GM19397 (cell line): ENCODE data around the gene UGT1A6.
"Not testable (repeated sequence)": the region's sequence is repeated elsewhere in the genome, so short reads cannot be mapped to it uniquely, and the experiment has no call there.

Experiments
- ATAC-seq: cut with Tn5 transposase; IDR thresholded peaks from one replicate; pipeline ENCODE4 v1.9.1; 2021; ENCODE audit warnings: mild to moderate bottlenecking, moderate library complexity; ENCODE audit not compliant: unreplicated experiment

The UGT1A6 gene

DNA sequence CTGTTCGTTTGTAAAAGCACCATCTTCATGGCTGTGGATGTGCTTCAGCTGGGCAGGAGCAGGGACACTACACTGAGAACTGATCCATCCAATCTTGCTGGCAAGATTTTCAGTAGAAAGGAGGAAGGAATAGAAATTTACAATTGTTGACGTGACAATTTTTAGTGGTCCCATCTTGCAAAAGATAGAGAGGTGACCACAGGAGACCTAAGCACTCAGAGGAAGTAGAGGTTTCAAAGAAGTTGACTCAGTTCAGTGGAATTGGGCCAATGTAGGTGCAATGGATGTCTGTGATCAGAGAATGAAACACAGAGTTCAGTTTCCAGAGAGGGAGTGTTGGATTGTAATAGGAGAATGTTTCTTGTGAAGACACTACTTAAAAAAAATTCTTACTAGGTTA lies 21.4 kb downstream of the UGT1A6 start:
- no peak for ATAC-seq

DNA sequence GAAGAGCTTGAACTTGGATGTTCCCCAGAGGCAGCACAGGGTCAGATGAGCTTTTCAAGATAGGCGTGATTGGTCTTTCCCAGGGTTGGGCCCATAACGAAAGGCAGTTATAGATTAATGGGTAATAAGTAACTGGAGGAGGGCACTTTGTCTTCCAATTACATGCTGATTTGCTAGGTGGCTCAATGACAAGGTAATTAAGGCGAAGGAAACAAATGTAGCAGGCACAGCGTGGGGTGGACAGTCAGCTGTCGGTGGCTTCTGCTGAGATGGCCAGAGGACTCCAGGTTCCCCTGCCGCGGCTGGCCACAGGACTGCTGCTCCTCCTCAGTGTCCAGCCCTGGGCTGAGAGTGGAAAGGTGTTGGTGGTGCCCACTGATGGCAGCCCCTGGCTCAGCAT lies 25.9 kb downstream of the UGT1A6 start, which contains the start of gene UGT1A4:
Gene UGT1A4, plus strand, starts transcription at position 185 of the 400 bp plus-strand sequence. Its CDS starts 85 bp downstream, at position 270.
- ATAC-seq, result no peak

DNA sequence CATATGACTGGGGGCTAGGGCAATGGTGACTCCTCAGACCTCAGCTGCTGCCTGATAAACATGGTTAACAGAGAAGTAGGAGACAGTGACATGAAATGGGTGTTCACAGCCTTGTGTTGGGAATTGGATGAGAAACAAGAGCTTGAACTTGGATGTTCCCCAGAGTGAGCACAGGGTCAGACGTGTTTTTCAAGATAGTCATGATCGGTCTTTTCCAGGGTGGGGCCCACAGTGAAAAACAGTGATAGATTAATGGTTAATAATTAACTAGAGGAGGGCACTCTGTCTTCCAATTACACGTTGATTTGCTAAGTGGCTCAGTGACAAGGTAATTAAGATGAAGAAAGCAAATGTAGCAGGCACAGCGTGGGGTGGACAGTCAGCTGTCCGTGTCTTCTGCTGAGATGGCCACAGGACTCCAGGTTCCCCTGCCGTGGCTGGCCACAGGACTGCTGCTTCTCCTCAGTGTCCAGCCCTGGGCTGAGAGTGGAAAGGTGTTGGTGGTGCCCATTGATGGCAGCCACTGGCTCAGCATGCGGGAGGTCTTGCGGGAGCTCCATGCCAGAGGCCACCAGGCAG lies 36.1 kb downstream of the UGT1A6 start, which contains the start of gene UGT1A3:
Gene UGT1A3, plus strand, starts transcription at position 320 of the 579 bp plus-strand sequence. Its CDS starts 85 bp downstream, at position 405.
- ATAC-seq, result no peak

DNA sequence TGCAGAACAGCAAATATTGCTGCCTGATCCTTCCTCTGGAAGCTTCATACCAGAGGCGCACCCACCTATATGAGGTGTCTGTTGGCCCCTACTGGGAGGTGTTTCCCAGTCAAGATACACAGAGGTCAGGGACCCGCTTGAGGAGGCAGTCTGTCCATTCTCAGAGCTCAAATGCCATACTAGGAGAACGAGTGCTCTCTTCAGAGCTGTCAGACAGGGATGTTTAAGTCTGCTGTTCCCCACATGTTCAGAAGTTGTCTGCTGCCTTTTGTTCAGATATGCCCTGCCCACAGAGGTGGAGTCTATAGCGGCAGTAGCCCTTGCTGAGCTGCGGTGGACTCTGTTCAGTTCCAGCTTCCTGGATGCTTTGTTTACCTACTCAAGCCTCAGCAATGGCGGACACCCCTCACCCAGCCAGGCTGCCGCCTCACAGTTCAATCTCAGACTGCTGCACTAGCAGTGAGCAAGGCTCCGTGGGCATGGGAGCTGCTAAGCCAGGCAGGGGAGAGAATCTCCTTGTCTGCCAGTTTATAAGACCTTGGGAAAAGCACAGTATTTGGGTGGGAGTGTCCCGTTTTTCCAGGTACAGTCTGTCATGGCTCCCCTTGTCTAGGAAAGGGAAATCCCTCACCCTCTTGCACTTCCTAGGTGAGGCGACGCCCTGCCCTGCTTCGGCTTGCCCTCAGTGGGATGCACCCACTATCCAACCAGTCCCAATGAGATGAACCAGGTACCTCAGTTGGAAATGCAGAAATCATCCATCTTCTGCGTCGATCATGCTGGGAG lies 44.4 kb downstream of the UGT1A6 start:
- ATAC-seq, result not testable (repeated sequence)

DNA sequence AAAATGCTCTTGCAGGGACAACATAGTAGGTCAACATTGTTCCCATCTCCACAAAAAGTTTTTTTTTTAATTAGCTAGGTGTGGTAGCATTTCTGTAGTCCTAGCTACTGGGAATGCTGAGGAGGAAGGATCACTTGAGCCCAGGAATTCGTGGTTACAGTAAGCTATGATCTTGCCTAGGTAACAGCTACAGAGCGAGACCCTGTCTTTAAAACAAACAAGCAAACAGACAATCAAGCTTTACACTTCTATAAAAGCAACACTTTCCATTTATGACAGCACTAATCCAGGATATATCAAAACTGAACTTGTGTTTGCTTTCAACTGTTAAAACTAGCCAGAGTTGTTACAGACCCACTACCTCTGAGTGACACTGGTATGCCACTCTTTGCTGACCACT lies 48.2 kb downstream of the UGT1A6 start:
- no peak for ATAC-seq

DNA sequence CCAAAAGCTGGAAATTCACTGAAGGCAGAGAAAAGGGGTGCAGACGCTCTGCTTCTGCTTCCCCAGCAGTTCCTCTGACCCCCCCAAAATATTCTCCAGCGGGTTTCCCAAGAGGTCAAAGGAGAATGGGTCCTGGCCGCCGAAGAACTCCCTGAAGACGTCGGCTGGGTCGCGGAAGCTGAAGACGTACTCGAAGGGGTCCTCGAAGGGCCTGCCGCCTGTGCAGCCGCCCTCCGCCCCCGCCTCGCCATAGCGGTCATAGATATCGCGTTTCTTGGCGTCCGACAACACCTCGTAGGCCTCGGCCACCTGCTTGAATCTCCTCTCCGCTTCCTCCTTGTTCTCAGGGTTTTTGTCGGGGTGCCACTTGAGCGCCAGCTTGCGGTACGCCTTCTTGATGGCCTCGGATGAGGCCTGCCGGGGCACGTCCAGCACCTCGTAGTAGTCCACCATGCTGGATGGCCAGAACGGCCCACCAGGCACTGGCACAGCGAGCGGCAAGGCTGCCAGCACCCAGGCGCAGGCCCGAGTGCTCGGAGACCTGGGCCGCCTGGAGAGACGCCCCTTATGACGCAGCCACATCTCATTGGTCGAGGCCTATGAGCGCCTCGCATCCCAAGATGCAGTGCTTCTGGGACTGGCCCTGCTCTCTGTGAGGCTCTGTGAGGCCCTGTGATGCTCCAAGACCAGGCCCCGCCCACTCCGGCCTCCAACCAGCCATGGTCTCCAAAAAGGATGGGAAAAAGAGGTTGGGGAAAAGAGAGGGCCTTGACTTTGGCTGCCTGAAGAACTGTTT lies 51.0 kb downstream of the UGT1A6 start:
- no peak for ATAC-seq

DNA sequence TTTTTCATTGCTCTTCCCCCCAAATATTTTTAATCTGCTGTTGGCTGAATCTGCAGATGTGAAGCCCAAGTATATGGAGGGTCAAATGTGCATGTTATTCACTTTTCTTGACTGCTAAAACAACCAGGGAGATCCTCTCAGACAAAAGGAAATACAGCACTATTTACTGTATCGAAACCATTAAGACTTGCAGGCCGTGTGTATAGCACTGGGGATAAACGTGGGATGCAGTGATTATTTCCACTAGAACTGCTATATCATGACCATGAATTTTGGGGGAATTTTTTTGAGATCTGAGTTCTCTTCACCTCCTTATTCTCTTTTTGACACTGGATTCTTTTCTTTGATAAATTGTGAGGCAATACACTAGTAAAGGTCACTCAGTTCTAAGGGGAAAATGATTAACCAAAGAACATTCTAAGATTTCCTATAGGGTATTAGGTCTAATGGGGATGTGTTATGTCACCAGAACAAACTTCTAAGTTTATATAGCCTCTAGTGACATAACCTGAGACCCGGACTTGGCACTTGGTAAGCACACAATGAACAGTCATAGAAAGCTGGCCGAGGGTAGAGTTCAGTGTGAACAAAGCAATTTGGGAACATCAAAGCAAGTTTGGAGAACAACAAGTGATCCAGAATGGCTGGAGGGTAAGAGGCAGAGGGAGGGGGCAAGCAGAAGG lies 52.5 kb downstream of the UGT1A6 start:
- ATAC-seq, result no peak

- ATAC-seq, result not testable (repeated sequence)
Measured at GRCh38 chr2:233745838-233746237, 53.1 kb downstream of the UGT1A6 start.

DNA sequence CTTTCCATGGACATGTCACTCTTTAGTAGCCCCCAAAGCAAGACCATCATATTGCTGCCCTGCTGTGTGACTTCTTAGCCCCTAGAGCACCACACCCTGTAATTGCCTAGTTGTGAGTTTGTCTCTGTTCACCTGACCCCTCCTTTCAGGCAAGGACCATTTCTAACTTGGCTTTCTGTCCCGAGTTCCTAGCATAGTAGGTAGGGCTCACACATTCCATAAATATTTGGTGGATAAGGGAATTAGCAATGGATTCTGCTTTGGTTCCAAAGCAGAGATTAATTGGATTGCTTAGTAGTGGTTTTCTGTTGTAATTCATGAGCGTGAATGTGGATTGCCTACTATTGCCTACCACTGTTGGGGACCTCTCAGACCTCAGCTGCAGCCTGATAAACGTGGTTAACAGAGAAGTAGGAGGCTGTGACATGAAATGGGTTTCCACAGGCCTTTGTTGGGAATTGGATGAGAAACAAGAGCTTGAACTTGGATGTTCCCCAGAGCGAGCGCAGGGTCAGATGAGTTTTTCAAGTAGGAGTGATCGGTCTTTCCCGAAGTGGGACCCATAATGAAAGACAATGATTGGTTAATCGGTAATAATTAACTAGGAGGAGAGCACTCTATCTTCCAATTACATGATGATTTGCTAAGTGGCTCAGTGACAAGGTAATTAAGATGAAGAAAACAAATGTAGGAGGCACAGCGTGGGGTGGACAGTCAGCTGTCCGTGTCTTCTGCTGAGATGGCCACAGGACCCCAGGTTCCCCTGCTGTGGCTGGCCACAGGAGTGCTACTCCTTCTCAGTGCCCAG lies 54.0 kb downstream of the UGT1A6 start:
- ATAC-seq, result no peak

DNA sequence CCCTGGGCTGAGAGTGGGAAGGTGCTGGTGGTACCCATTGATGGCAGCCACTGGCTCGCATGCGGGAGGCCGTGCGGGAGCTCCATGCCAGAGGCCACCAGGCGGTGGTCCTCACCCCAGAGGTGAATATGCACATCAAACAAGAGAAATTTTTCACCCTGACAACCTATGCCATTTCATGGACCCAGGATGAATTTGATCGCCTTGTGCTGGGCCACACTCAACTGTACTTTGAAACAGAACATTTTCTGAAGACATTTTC lies 54.5 kb downstream of the UGT1A6 start:
- no peak for ATAC-seq

- not testable (repeated sequence) for ATAC-seq
Measured at GRCh38 chr2:233750689-233751088, 58.0 kb downstream of the UGT1A6 start.

DNA sequence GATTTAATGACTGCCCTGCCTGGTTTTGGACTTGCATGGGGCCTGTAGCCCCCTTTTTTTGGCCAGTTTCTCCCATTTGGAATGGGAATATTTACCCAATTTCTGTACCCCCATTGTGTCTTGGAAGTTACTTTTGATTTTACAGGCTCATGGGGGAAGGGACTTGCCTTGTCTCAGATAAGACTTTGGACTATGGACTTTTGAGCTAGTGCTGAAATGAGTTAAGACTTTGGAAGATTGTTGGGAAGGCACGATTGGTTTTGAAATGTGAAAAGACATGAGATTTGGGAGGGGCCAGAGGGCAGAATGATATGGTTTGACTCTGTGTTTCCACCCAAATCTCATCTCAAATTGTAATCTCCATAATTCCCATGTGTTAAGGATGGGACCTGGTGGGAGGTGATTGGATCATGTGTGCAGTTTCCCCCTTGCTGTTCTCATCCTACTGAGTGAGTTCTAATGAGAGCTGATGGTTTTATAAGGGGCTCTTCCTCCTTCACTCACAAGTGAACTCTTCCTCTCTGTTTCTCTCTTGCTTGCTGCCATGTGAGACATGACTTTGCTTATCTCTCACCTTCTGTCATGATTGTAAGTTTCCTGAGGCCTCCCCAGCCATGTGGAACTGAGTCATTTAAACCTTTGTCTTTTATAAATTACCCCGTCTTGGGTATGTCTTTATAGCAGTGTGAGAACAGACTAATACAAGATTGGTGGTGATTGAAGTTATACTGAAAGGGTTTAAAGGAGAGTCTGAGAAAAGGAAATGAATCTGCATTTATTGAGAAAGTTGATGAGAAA lies 58.7 kb downstream of the UGT1A6 start:
- ATAC-seq, result not testable (repeated sequence)

- ATAC-seq, result no peak
Measured at GRCh38 chr2:233754872-233755611, 62.4 kb downstream of the UGT1A6 start.

DNA sequence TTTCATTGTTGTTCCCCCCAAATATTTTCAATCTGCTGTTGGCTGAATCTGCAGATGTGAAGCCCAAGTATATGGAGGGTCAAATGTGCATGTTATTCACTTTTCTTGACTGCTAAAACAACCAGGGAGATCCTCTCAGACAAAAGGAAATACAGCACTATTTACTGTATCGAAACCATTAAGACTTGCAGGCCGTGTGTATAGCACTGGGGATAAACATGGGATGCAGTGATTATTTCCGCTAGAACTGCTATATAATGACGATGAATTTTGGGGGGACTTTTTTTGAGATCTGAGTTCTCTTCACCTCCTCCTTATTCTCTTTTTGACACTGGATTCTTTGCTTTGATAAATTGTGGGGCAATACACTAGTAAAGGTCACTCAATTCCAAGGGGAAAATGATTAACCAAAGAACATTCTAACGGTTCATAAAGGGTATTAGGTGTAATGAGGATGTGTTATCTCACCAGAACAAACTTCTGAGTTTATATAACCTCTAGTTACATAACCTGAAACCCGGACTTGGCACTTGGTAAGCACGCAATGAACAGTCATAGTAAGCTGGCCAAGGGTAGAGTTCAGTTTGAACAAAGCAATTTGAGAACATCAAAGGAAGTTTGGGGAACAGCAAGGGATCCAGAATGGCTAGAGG lies 63.9 kb downstream of the UGT1A6 start:
- no peak for ATAC-seq

DNA sequence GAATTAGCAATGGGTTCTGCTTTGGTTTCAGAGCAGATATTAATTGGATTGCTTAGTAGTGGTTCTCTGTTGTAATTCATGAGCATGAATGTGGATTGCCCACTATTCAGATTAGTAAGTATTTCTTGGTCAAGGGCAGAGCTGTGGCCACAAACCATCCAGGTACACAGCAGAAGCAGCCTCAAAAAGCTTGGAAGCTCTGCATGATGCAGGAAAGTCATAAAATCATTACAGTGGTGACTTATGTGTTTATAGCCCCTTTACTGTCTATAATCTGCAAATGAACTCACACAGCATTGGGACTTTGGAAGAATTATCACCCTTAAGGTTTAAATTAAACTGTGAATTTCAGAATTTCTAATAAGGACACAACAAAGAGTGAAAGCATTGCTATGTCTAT lies 65.5 kb downstream of the UGT1A6 start:
- no peak for ATAC-seq

GRCh38 chr2:233758849-233759248 lies 66.2 kb downstream of the UGT1A6 start:
- no peak for ATAC-seq

DNA sequence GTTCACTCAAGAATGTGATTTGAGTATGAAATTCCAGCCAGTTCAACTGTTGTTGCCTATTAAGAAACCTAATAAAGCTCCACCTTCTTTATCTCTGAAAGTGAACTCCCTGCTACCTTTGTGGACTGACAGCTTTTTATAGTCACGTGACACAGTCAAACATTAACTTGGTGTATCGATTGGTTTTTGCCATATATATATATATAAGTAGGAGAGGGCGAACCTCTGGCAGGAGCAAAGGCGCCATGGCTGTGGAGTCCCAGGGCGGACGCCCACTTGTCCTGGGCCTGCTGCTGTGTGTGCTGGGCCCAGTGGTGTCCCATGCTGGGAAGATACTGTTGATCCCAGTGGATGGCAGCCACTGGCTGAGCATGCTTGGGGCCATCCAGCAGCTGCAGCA lies 67.4 kb downstream of the UGT1A6 start, which contains the start of gene UGT1A1:
Gene UGT1A1, plus strand, starts transcription at position 228 of the 400 bp plus-strand sequence. Its CDS starts 18 bp downstream, at position 246.
- no peak for ATAC-seq

GRCh38 chr2:233761040-233761769 lies 68.5 kb downstream of the UGT1A6 start:
- no peak for ATAC-seq
